CD14-positive monocyte (primary cell): ENCODE data around the gene SLC4A5. TPM values are rescaled to one million over a fixed set of nuclear protein-coding genes. Genes with fewer than 3 reads are reported as not detected.

Source experiments
- DNase-seq, 3 donors: peaks; one replicate each; pipeline ENCODE4 v3.0.0-alpha.2; 2011 to 2022
- H2AFZ ChIP-seq: 2 replicates; pipeline ENCODE4 v1.6.0; 2012; ENCODE audit warnings: mild to moderate bottlenecking, low read depth, low read length, inconsistent platforms; ENCODE audit not compliant: insufficient read depth, poor library complexity, severe bottlenecking
- H3K27ac ChIP-seq, 2 donors: 1 replicate in 1 of 2; 2 replicates in 1 of 2; pipeline ENCODE4 v1.5.1; 2012 to 2013; ENCODE audit warnings: low read length in 2 of 2, control low read depth in 1 of 2, inconsistent platforms in 1 of 2, low read depth in 1 of 2, mild to moderate bottlenecking in 1 of 2
- H3K27me3 ChIP-seq, 2 donors: one replicate each; pipeline versions ENCODE4 v1.6.0 to v1.6.1; 2011 to 2013; ENCODE audit warnings: low read length in 2 of 2; ENCODE audit not compliant: control insufficient read depth in 2 of 2, insufficient read depth in 2 of 2
- H3K36me3 ChIP-seq, 2 donors: replicated peaks in 1 of 2; 1 replicate in 1 of 2; 2 replicates in 1 of 2; pipeline versions ENCODE4 v1.5.1 to v1.6.1; 2012 to 2013; ENCODE audit warnings: low read length in 2 of 2, control low read depth in 1 of 2, inconsistent platforms in 1 of 2, mild to moderate bottlenecking in 1 of 2; ENCODE audit not compliant: insufficient read depth in 2 of 2, control insufficient read depth in 1 of 2
- H3K4me1 ChIP-seq, 2 donors: 1 replicate in 1 of 2; 2 replicates in 1 of 2; pipeline versions ENCODE4 v1.5.1 to v1.6.1; 2012 to 2013; ENCODE audit warnings: low read length in 2 of 2, control low read depth in 1 of 2, inconsistent platforms in 1 of 2, mild to moderate bottlenecking in 1 of 2, moderate library complexity in 1 of 2; ENCODE audit not compliant: insufficient read depth in 2 of 2, control insufficient read depth in 1 of 2
- H3K4me2 ChIP-seq: replicated peaks from 2 replicates; pipeline ENCODE3; 2012; ENCODE audit warnings: low read length, moderate library complexity, mild to moderate bottlenecking; ENCODE audit not compliant: poor library complexity, severe bottlenecking; ENCODE audit errors: extremely low read depth
- H3K4me3 ChIP-seq, 3 experiments: fragments of 200-600 bp in 1 of 3; sonication (generic) in 1 of 3; replicated peaks in 1 of 3; 1 replicate in 2 of 3; 2 replicates in 1 of 3; pipeline ENCODE4 v1.5.1; 2011 to 2013; ENCODE audit warnings: low read length in 3 of 3, mild to moderate bottlenecking in 3 of 3, control low read depth in 2 of 3, low read depth in 2 of 3, inconsistent platforms in 1 of 3, moderate library complexity in 1 of 3
- H3K79me2 ChIP-seq: 2 replicates; pipeline ENCODE4 v1.6.0; 2012; ENCODE audit warnings: mild to moderate bottlenecking, control low read depth, inconsistent platforms, low read length, moderate library complexity; ENCODE audit not compliant: insufficient read depth
- H3K9ac ChIP-seq: 2 replicates; pipeline ENCODE4 v1.6.0; 2017; ENCODE audit warnings: low read length, mild to moderate bottlenecking; ENCODE audit not compliant: insufficient read depth, poor library complexity, severe bottlenecking
- H3K9me3 ChIP-seq, 2 donors: replicated peaks in 1 of 2; 1 replicate in 1 of 2; 2 replicates in 1 of 2; pipeline versions ENCODE4 v1.5.1 to v1.6.1; 2012 to 2013; ENCODE audit warnings: low read length in 2 of 2, control low read depth in 1 of 2; ENCODE audit not compliant: control insufficient read depth in 1 of 2, insufficient read depth in 1 of 2
- H4K20me1 ChIP-seq: 2 replicates; pipeline ENCODE4 v1.6.0; 2012; ENCODE audit warnings: mild to moderate bottlenecking, low read length, control low read depth, moderate library complexity; ENCODE audit not compliant: insufficient read depth
- H3K27ac Mint-ChIP-seq, 7 donors: one replicate each; pipeline ENCODE4 v1.8.0; 2020; ENCODE audit warnings: mild to moderate bottlenecking in 7 of 7, mixed read lengths in 7 of 7, moderate library complexity in 6 of 7, inconsistent platforms in 2 of 7
- H3K27me3 Mint-ChIP-seq, 3 donors: one replicate each; pipeline ENCODE4 v1.8.0; 2021 to 2022; ENCODE audit warnings: low read depth in 3 of 3, mild to moderate bottlenecking in 3 of 3, mixed read lengths in 3 of 3, moderate library complexity in 3 of 3, inconsistent platforms in 1 of 3
- H3K36me3 Mint-ChIP-seq, 2 donors: one replicate each; pipeline ENCODE4 v1.8.0; 2020; ENCODE audit warnings: mixed read lengths in 2 of 2, inconsistent platforms in 1 of 2, mild to moderate bottlenecking in 1 of 2
- H3K4me1 Mint-ChIP-seq: one replicate; pipeline ENCODE4 v1.8.0; 2020; ENCODE audit warnings: mild to moderate bottlenecking, mixed read lengths
- H3K4me3 Mint-ChIP-seq, 2 donors: one replicate each; pipeline ENCODE4 v1.8.0; 2020; ENCODE audit warnings: mild to moderate bottlenecking in 2 of 2, mixed read lengths in 2 of 2, moderate library complexity in 1 of 2
- H3K9me3 Mint-ChIP-seq, 7 donors: one replicate each; pipeline ENCODE4 v1.8.0; 2020 to 2022; ENCODE audit warnings: mixed read lengths in 7 of 7, mild to moderate bottlenecking in 6 of 7, moderate library complexity in 6 of 7, inconsistent platforms in 2 of 7
- WGBS: methylation state at CpG from one replicate; pipeline ENCODE4 v1.1.5; 2013; ENCODE audit warnings: missing lambda C conversion rate; ENCODE audit not compliant: insufficient coverage; 5-methylcytosine and 5-hydroxymethylcytosine counted together
- intact Hi-C, 2 donors: fragments of 100-400 bp; cut with micrococcal nuclease; formaldehyde crosslinking; loops; one replicate each; pipeline versions ENCODE4 v1.15.0 to v1.15.1; 2023
- polyA plus RNA-seq, 3 donors: library from polyadenylated mRNA; depleted of rRNA in 1 of 3; unstranded in 2 of 3; stranded (reverse) in 1 of 3; fragments of 300-500 nt in 2 of 3; fragments of >200 nt in 1 of 3; fragmentation: Illumina TruSeq in 2 of 3; gene quantifications; 1 replicate in 2 of 3; 2 replicates in 1 of 3; pipeline ENCODE4 v1.2.3, GENCODE V29; 2012 to 2021
- TF ChIP-seq, protein P1 (sequence below): fragments of 200-600 bp; IDR thresholded peaks from one replicate; pipeline ENCODE4 v1.8.0; 2022; ENCODE audit warnings: antibody characterized with exemption, mild to moderate bottlenecking

SLC4A5 gene
- polyA plus RNA-seq, 3 donors: 0.10 to 1.1 TPM; not detected in 1

DNA sequence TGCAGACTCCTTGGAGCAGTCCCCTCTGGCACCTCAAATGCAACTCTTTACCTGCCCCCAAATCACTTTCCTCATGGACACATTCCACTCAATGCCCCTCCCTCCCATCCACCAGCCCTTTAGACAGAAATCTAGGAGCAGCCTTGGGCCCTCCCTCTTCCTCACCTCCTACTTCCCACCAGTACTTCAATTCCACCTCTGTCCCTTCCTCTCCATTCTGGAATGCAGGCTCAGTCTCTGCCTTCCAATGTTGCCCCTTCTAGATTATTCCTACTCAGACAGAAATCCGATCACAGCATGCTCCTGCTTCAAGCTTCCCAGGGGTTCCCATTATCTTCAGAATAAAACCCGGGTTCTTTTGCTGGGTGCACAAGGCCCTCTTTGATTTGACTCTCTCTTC is 82.7 kb downstream of the SLC4A5 start:
- DNase-seq: no peak
- Histone ChIP-seq H3K27ac (no peak overlapping the region), H4K20me1 (no peaks in the 10 kb centered on the region), H2AFZ (no peak overlapping the region), H3K4me3 (no peak overlapping the region), H3K27me3 (no peaks in the 10 kb centered on the region), H3K9ac (no peak overlapping the region), H3K9me3 (no peaks in the 10 kb centered on the region), H3K4me2 (no peak overlapping the region), H3K36me3 (no peaks in the 10 kb centered on the region), H3K4me1 (no peaks in the 10 kb centered on the region), H3K79me2 (no peaks in the 10 kb centered on the region)
- 76% methylated on average over 2 of the region's 2 CpGs for WGBS
- TF ChIP-seq, protein P1, sequence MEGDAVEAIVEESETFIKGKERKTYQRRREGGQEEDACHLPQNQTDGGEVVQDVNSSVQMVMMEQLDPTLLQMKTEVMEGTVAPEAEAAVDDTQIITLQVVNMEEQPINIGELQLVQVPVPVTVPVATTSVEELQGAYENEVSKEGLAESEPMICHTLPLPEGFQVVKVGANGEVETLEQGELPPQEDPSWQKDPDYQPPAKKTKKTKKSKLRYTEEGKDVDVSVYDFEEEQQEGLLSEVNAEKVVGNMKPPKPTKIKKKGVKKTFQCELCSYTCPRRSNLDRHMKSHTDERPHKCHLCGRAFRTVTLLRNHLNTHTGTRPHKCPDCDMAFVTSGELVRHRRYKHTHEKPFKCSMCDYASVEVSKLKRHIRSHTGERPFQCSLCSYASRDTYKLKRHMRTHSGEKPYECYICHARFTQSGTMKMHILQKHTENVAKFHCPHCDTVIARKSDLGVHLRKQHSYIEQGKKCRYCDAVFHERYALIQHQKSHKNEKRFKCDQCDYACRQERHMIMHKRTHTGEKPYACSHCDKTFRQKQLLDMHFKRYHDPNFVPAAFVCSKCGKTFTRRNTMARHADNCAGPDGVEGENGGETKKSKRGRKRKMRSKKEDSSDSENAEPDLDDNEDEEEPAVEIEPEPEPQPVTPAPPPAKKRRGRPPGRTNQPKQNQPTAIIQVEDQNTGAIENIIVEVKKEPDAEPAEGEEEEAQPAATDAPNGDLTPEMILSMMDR: no peak
- H3K4me3 Mint-ChIP-seq: no peak overlapping the region
- peaks cover 0 to 3% (median 2%) of the 10 kb centered on the region in 3 donors for H3K27me3 Mint-ChIP-seq
- peaks cover 5% of the 10 kb centered on the region for H3K4me1 Mint-ChIP-seq
- H3K36me3 Mint-ChIP-seq: no peaks in the 10 kb centered on the region
- no peak overlapping the region for H3K27ac Mint-ChIP-seq
- no peaks in the 10 kb centered on the region for H3K9me3 Mint-ChIP-seq
- intact Hi-C loops: no loop called here

DNA sequence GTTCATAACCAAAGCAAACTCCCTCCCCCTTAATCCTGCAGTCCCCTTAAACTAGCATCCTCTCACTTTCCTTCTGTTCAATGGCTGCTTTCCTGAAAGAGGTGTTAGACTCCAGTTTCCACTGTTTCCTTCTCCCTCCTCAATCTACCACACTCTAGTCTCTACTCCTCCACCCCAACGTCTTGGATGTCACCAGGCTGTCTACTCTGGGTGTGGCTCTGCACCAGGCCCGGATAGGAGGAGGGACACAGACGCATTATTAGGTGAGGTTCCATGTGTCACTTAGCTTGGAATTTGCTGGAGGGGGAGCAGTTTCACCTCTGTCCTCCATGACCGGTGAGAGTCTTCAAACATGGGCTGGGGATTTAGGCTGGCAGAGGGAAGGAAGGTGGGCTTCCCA is 83.5 kb downstream of the SLC4A5 start:
- Histone ChIP-seq H3K27ac (no peak overlapping the region), H3K4me2 (no peak overlapping the region), H3K9me3 (no peaks in the 10 kb centered on the region), H3K36me3 (no peaks in the 10 kb centered on the region), H4K20me1 (no peaks in the 10 kb centered on the region), H3K4me1 (no peaks in the 10 kb centered on the region), H2AFZ (no peak overlapping the region), H3K27me3 (no peaks in the 10 kb centered on the region), H3K9ac (no peak overlapping the region), H3K4me3 (no peak overlapping the region), H3K79me2 (no peaks in the 10 kb centered on the region)
- Mint-ChIP-seq H3K4me1 (peaks cover 5% of the 10 kb centered on the region), H3K9me3 (no peaks in the 10 kb centered on the region), H3K27ac (peak overlapping the region in 1 of 7 donors; percentile 8), H3K4me3 (no peak overlapping the region), H3K36me3 (no peaks in the 10 kb centered on the region), H3K27me3 (peaks cover 0 to 3% (median 2%) of the 10 kb centered on the region in 3 donors)
- intact Hi-C loops: no loop called here
- 95% methylated on average over 2 of the region's 4 CpGs for WGBS
- TF ChIP-seq, protein P1: no peak
- DNase-seq: no peak
